ENCODE data around the gene CENPL.

The CENPL gene

GRCh38 chr1:173758110-173758509, 66.6 kb downstream of the CENPL start:
- DNase-seq (ENCODE audit: low read depth, low spot score): no peak

- no peak for DNase-seq (ENCODE audit: low read depth, low spot score)
Measured at GRCh38 chr1:173757666-173758065, 67.0 kb downstream of the CENPL start.

- DNase-seq (ENCODE audit: low read depth, low spot score): no peak
Measured at GRCh38 chr1:173753830-173754229, 70.9 kb downstream of the CENPL start.

All from activated CD4-positive, CD25-positive, alpha-beta regulatory T cell treated with anti-CD3 and anti-CD28 coated beads, Interleukin-2, amount 50 U/mL, for 16 hours (primary cell).